DND-41 (cell line): ENCODE results near the gene GALNT6.

Source experiments
- CTCF ChIP-seq: IDR thresholded peaks from 2 replicates; pipeline ENCODE4 v1.5.1; 2012; ENCODE audit warnings: borderline replicate concordance, low read length, moderate library complexity, mild to moderate bottlenecking; ENCODE audit not compliant: poor library complexity, severe bottlenecking; ENCODE audit errors: extremely low read depth
- EZH2 ChIP-seq: IDR thresholded peaks from 3 replicates; pipeline ENCODE4 v1.6.1; 2012; ENCODE audit warnings: borderline replicate concordance, low read depth, mild to moderate bottlenecking, moderate library complexity, low read length, inconsistent platforms; ENCODE audit not compliant: severe bottlenecking

- TF ChIP-seq CTCF: no peak
- no peak for TF ChIP-seq EZH2
Measured at GRCh38 chr12:51395283-51396230, 4.4 kb upstream of the GALNT6 start.
